ENCODE data around the gene VPS9D1.

Gene VPS9D1

DNA sequence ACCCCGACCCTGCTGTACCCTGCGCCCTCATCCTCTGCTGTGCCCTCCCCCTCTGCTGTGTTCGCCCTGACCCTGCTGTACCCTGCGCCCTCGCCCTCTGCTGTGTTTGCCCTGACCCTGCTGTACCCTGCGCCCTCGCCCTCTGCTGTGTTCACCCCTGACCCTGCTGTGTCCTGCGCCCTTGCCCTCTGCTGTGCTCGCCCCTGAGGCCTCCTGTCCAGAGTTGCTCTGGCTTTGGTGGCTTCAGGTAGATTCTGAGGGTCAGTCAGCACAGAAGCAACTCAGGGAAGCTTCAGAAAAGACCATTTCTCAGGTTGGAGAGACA lies 12.2 kb upstream of the VPS9D1 start:
- no peak for DNase-seq

- no peak for DNase-seq
Measured at GRCh38 chr16:89732142-89732917, 11.6 kb upstream of the VPS9D1 start.

DNA sequence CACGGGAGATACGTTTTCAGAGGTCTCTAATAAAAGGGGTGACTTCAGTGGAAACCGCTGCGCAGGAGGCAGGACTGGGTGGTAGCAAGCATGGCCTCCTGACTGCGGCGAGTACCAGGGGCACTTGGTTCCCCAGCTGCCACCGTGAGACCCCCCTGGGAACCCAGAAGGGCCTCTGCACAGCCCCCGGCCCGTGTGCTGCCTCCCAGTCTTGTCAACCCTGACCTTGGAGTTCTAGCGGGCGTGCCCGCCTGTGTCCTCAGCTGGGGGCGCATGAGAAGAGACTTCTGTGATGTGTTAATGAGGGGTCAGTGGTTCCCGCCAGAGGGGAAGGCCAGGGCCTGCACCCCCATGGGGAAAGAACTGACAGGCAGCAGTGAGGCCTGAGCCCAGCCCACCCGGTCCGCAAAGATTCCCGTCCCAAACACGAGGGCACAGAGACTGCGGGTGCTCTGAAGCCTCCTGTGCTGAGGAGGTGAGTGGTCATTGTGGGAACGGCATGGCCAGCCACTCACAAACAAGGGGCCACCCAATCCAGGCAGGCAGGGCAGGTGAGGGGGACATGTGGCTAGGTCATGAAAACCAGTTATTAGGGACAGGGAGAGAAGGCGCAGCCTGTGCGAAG lies 10.0 kb upstream of the VPS9D1 start:
- DNase-seq: no peak

- DNase-seq: no peak
Measured at GRCh38 chr16:89729863-89730593, 9.3 kb upstream of the VPS9D1 start.

DNA sequence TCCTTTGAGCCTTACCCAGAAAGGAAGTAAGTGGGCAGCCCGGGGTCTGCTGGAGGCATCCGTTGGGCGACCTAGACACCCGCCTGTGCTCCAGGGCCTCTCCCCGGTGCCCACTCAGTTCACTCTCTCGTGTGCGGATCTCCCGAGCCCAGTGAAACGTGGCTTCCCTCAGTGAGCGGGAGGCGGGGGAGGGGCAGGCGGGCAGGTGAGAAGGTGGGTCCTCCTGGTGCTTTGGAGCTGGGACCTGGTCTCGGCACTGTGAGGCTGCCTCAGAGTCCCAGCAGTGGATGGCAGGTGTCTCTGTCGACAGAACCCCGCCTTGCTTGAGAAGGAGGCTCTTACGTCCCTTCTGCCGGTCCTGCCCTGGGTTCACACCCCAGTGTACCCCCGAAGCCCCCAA lies 8.6 kb upstream of the VPS9D1 start:
- no peak for DNase-seq

GRCh38 chr16:89727406-89728120 lies 6.9 kb upstream of the VPS9D1 start:
- no peak for DNase-seq

DNA sequence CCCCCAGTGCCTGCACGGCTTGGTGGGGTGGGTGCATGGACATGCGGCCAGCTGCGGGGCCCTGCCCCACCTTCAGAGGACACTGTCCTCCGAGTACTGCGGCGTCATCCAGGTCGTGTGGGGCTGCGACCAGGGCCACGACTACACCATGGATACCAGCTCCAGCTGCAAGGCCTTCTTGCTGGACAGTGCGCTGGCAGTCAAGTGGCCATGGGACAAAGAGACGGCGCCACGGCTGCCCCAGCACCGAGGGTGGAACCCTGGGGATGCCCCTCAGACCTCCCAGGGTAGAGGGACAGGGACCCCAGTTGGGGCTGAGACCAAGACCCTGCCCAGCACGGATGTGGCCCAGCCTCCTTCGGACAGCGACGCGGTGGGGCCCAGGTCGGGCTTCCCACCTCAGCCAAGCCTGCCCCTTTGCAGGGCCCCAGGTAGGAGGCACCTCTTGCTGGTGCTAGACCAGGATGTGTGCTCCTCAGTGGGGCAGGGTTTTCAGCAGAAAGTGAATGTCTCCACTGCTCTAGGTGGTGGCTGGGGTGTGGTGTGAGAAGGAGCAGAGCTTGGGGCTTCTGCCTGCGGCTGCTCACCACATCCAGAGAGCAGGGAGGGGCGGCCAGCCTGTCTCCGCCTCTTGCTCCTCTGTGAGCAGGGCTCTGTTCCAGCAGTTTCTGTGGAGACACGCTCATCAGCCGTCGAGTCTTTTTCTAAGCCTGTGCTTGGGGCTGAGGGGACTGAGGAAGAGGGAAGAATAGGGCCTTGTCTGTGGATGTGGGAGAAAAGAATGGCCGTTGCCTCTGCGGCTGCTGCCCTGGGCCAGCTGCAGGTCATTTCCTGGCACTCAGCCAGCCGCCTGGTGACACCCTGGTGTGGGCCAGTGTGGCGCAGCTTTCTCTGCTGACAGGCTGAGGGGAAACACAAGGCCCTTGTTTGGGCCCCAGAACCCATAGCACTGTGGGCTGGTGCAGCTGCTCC lies 2.9 kb upstream of the VPS9D1 start:
- no peak for DNase-seq

DNA sequence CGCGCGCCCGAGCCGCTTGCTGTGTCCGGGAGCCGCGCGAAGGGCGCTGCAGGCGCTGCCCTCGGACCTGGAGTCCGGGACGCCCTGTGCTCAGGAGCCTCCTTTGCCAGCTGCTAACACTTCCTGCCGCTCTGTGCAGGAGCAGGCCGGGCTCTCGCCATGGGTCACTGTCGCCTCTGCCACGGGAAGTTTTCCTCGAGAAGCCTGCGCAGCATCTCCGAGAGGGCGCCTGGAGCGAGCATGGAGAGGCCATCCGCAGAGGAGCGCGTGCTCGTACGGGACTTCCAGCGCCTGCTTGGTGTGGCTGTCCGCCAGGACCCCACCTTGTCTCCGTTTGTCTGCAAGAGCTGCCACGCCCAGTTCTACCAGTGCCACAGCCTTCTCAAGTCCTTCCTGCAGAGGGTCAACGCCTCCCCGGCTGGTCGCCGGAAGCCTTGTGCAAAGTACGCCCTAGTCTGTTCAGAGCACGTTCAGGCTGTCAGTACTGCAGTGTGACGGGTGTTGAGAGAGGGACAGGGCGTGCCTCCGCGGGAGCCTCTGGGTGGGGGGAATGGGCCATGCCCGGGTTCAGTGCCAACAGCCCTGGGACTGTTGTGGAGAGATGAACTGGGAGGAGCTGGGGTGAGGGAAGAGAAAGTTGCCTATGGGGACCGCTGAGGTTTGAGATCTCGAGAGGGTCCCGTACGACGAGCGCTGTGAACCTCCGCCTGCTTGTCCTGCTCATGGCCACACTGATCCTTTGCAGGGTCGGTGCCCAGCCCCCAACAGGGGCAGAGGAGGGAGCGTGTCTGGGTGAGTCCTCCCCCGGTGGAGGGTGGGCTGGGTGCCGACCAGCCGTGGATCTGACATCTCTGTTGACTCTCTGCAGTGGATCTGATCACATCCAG lies 1.9 kb upstream of the VPS9D1 start:
- DNase-seq: peak; percentile 9

- peak; percentile 31 for DNase-seq
Measured at GRCh38 chr16:89721546-89722391, 1.1 kb upstream of the VPS9D1 start.

DNA sequence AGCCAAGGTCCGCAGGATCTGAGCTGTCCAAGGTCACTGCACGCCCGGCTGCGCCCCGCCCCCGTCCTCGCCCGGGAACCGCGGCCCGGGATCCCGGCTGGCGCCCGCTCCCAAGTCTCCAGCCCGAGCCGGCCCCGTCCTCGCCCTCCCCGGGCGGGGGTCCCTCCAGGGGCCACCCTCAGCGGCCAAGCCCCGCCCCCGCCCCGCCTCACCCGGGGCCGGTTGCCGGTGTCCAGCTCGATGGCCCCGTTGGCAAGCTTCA lies 216 bp downstream of the VPS9D1 start:
- DNase-seq: no peak

GRCh38 chr16:89717688-89718505 lies 2.8 kb downstream of the VPS9D1 start:
- DNase-seq: no peak

DNA sequence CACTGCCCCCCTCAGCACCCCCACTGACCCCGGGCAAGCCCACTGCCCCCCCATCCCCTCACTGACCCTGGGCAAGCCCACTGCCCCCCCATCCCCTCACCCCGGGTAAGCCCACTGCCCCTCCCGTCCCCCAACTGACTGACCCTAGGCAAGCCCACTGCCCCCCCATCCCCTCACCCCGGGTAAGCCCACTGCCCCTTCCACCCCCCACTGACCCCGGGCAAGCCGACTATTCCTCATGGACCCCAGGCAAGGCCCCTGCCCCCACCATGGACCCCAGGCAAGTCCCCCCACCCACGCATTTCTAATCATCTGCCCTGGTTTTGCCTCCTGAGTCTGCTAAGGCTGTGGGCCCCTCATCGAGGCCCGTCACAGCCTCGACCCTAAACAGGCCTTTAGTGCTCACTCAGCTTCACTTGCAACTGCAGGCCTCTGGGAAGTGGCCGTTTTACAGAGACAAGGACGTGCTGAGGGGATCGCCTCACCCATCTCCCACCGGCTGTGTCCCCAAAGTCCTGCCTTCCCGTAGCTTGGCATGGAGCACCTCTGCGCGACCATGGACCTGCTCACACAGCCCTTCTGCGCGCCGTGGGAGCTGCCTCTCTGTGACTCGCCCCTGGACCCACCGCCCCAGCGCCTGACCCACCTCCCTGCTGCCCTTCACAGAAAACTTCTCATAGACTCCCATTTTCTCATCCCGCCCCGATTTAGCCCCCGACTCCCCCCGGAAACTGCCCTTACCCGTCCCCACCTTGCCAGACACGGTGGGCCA lies 3.6 kb downstream of the VPS9D1 start:
- DNase-seq: no peak

GRCh38 chr16:89716493-89716892 lies 4.2 kb downstream of the VPS9D1 start:
- DNase-seq: no peak

DNA sequence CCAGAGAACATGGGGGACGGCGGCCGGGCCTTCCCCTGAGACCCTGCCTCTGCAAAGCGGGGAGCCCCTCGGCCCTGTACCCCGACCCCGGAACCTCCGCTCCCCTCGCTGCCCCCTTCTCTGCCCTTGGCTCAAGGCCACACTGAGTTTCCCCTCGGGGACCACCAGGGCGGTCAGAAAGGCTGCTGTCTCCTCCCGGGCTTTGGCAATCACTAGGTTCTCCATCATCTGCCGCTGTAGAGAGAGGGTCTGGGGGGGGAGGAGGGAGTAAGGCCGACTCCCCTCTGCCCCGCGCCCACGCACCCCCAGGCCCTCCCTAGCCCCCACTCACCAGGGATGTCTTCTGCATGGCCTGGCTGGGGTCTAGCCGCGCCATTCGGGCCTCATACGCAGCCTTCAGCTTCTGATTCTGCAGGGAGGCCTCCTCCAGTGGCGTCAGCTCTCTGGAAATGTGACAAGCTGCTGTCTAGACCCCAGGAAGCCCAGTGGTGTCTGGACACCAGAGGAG lies 8.4 kb downstream of the VPS9D1 start:
- DNase-seq: peak; percentile 38

- peak; percentile 72 for DNase-seq
Measured at GRCh38 chr16:89711601-89712273, 9.0 kb downstream of the VPS9D1 start.

GRCh38 chr16:89710709-89711564 lies 9.8 kb downstream of the VPS9D1 start:
- DNase-seq: no peak

All from fibroblast of skin of abdomen (primary cell).